Astrocyte of the cerebellum (primary cell): ENCODE results near the gene ZFP3.
"Not testable (repeated sequence)": the region's sequence is repeated elsewhere in the genome, so short reads cannot be mapped to it uniquely, and the experiment has no call there.

Experiments
- DNase-seq: peaks from one replicate; pipeline ENCODE4 v3.0.0-alpha.2; 2011; ENCODE audit warnings: low read depth
- H3K4me3 ChIP-seq: 2 replicates; pipeline ENCODE4 v1.5.1; 2011; ENCODE audit warnings: mild to moderate bottlenecking, low read depth, low read length, moderate library complexity
- in situ Hi-C: cut with HindIII; loops from 2 replicates; pipeline ENCODE4 v1.10.0; 2017; ENCODE audit warnings: low sequenced_read_pairs
- TF ChIP-seq, protein P1 (sequence below): IDR thresholded peaks from 2 replicates; pipeline ENCODE4 v1.5.1; 2012; ENCODE audit warnings: low read length, low read depth, moderate library complexity, mild to moderate bottlenecking; ENCODE audit errors: missing control alignments

Gene ZFP3

DNA sequence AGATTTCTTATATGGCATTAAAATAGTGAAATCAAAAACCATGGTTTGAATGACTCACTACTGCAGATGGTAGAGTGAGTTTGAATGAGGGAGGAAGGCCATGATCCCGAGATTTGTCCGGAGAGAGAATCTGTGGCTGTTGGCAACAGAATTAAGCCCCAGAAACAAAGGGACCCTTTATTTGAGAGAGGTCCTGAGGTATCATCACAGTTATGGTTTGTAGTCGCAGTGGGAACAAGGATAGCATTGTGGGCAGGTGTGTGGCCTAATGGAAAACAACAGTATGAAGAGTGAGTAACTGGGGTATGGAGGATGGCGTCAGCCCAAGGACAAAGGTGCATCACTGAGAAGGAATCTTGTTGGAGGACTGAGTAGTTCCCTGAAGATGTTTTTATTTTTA is 8.5 kb upstream of the ZFP3 start:
- TF ChIP-seq, protein P1, sequence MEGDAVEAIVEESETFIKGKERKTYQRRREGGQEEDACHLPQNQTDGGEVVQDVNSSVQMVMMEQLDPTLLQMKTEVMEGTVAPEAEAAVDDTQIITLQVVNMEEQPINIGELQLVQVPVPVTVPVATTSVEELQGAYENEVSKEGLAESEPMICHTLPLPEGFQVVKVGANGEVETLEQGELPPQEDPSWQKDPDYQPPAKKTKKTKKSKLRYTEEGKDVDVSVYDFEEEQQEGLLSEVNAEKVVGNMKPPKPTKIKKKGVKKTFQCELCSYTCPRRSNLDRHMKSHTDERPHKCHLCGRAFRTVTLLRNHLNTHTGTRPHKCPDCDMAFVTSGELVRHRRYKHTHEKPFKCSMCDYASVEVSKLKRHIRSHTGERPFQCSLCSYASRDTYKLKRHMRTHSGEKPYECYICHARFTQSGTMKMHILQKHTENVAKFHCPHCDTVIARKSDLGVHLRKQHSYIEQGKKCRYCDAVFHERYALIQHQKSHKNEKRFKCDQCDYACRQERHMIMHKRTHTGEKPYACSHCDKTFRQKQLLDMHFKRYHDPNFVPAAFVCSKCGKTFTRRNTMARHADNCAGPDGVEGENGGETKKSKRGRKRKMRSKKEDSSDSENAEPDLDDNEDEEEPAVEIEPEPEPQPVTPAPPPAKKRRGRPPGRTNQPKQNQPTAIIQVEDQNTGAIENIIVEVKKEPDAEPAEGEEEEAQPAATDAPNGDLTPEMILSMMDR = no peak
- in situ Hi-C loops = no loop called here
- DNase-seq = no peak
- no peak overlapping the region for H3K4me3 ChIP-seq

DNA sequence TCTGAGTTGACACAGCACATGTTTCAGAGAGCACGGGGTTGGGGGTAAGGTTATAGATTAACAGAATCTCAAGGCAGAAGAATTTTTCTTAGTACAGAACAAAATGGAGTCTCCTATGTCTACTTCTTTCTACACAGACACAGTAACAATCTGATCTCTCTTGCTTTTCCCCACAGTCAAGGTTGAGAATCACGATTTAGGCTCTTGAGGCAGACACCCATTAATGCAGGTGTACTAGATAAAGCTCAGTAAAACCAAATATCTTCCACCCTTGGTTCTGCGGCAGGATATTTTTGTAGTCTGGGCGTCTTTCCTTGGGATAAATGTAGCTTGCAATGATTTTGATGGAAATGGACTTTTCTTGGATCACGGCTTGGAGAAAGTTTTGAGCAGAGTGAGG is 2.8 kb upstream of the ZFP3 start:
- H3K4me3 ChIP-seq, DNase-seq, in situ Hi-C loops: not testable (repeated sequence)

DNA sequence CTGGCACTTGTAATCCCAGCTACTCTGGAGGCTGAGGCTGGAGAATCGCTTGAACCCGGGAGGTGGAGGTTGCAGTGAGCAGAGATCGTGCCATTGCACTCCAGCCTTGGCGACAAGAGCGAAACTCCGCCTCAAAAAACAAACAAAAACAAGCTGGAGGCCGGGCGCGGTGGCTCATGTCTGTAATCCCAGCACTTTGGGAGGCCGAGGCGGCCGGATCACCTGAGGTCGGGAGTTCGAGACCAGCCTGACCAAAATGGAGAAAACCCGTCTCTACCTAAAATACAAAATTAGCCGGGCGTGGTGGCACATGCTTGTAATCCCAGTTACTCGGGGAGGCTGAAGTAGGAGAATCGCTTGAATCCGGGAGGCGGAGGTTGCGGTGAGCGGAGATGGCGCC is 992 bp upstream of the ZFP3 start:
- DNase-seq, H3K4me3 ChIP-seq, in situ Hi-C loops: not testable (repeated sequence)

DNA sequence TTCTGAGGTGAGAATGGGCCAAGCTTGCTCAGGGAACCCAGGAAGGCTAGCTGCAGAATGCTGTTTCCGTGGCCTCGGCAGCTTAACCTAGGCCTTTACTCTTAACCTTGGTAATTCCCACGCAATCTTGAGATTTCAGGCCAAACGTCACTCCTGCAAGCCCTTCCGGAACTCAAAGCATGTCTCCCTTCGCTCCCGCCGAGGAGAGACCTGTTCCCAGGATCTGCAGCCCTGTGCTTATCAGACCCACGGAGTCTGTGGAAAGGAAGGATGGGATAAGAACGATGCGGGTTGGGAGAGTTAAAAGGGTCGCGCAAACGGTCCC is 524 bp upstream of the ZFP3 start:
- H3K4me3 ChIP-seq = peak overlapping the region; percentile 62
- in situ Hi-C loops = no loop called here
- TF ChIP-seq, protein P1 = no peak
- DNase-seq = no peak

DNA sequence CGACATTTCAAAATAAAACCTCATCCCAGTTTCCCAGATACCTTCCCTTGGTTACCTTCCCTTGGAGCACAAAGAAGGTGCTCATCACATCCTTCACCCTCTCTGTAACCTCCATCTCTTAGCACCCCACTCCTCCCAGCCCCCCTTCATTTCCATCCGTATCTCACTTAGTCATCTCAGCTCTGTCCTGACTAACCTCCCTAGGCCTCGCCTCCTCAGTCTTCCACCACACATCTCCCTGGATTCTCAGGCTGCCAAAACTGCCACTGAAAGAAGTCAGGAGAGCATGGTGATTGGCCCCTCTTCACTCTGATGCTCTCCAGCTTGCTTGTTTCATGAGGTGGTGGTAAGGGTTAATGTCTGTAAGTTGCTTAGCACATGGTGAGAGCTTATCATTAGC is 2.3 kb downstream of the ZFP3 start:
- no peak overlapping the region for H3K4me3 ChIP-seq
- in situ Hi-C loops = no loop called here
- no peak for DNase-seq
- TF ChIP-seq, protein P1 = no peak

DNA sequence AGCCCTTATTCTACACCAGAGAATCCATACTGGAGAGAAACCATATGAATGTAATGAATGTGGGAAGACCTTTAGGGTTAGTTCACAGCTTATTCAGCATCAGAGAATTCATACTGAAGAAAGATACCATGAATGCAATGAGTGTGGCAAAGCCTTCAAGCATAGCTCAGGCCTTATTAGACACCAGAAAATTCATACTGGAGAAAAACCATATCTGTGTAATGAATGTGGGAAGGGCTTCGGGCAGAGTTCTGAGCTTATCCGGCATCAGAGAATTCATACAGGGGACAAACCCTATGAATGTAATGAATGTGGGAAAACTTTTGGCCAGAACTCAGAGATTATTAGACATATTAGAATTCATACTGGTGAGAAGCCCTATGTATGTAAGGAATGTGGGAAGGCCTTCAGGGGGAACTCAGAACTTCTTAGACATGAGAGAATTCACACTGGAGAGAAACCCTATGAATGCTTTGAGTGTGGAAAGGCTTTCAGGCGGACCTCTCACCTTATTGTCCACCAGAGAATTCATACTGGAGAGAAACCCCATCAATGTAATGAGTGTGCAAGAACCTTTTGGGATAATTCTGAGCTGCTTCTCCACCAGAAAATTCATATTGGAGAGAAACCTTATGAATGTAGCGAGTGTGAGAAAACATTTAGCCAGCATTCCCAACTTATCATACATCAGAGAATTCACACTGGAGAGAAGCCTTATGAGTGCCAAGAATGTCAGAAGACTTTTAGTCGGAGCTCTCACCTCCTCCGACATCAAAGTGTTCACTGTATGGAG is 14.1 kb downstream of the ZFP3 start:
- DNase-seq = no peak
- TF ChIP-seq, protein P1 = no peak
- in situ Hi-C loops = no loop called here
- H3K4me3 ChIP-seq = no peak overlapping the region

DNA sequence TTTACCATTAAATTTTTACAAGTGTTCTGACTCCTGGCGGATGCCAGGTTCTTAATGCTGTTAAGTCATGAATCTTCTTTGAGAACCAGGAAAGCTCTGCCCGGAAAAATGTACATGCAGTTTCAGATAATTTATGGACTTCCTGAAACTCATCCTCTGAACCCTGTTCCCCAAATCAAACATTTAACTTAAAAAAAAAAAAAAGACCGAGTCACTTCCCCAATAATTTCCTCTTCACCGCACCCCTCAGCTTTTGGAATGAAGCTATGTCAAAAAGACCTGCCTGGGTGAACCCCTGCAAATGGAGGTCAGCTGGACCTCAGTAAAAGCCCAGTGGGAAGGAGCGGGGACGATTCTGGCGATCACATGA is 18.4 kb downstream of the ZFP3 start:
- in situ Hi-C loops = no loop called here
- TF ChIP-seq, protein P1 = no peak
- DNase-seq = no peak
- H3K4me3 ChIP-seq = no peak overlapping the region
